MCF 10A (cell line): Measurements from ENCODE around the gene EFCC1. TPM values are rescaled to one million over a fixed set of nuclear protein-coding genes. Genes with fewer than 3 reads are reported as not detected.
"Not testable (repeated sequence)": the region's sequence is repeated elsewhere in the genome, so short reads cannot be mapped to it uniquely, and the experiment has no call there.

Experiments
- BruUV-seq: library from RNA; stranded (reverse); fragments of 400-500 nt; replicated peaks from 2 replicates; lab custom pipeline; 2021; lab: Mats Ljungman, UMichigan
- CTCF ChIA-PET: fragments of 300-600 bp; sonication (Branson Sonifier 250); formaldehyde crosslinking; extraction: SDS; loops from one replicate; lab custom pipeline; 2021; ENCODE audit warnings: antibody characterized with exemption, inconsistent platforms; lab: Yijun Ruan, JAX
- POLR2A ChIA-PET: fragments of 300-600, 350-650 bp; sonication (Branson Sonifier 250); formaldehyde crosslinking; extraction: SDS; loops from one replicate; lab custom pipeline; 2020; ENCODE audit warnings: antibody characterized with exemption, inconsistent platforms; lab: Yijun Ruan, JAX
- DNase-seq: peaks from one replicate; pipeline ENCODE4 v3.0.0-alpha.2; 2018; ENCODE audit not compliant: unreplicated experiment
- H3K27ac Mint-ChIP-seq: one replicate; pipeline ENCODE4 v1.8.0; 2022; ENCODE audit warnings: mild to moderate bottlenecking, low read depth, mixed read lengths; ENCODE audit not compliant: unreplicated experiment
- H3K27me3 Mint-ChIP-seq: one replicate; pipeline ENCODE4 v1.8.0; 2022; ENCODE audit warnings: mixed read lengths; ENCODE audit not compliant: insufficient read depth, unreplicated experiment
- H3K36me3 Mint-ChIP-seq: one replicate; pipeline ENCODE4 v1.8.0; 2022; ENCODE audit warnings: mild to moderate bottlenecking, moderate library complexity, mixed read lengths; ENCODE audit not compliant: insufficient read depth, unreplicated experiment
- H3K4me1 Mint-ChIP-seq: one replicate; pipeline ENCODE4 v1.8.0; 2022; ENCODE audit warnings: mixed read lengths; ENCODE audit not compliant: insufficient read depth, unreplicated experiment
- H3K4me3 Mint-ChIP-seq: one replicate; pipeline ENCODE4 v1.8.0; 2022; ENCODE audit warnings: mild to moderate bottlenecking, moderate library complexity, mixed read lengths; ENCODE audit not compliant: unreplicated experiment
- H3K9me3 Mint-ChIP-seq: one replicate; pipeline ENCODE4 v1.8.0; 2022; ENCODE audit warnings: mixed read lengths; ENCODE audit not compliant: unreplicated experiment
- CTCF ChIP-seq: fragments of 200-600 bp; IDR thresholded peaks from one replicate; pipeline ENCODE4 v1.8.0; 2022; ENCODE audit warnings: antibody characterized with exemption, mild to moderate bottlenecking; ENCODE audit not compliant: unreplicated experiment
- intact Hi-C: fragments of 100-400 bp; cut with micrococcal nuclease; formaldehyde crosslinking; loops from 2 replicates; pipeline ENCODE4 v1.14.1; 2022
- total RNA-seq: library from RNA; stranded (reverse); gene quantifications from 2 replicates; pipeline ENCODE4 v1.2.3, GENCODE V29; 2022

The EFCC1 gene
- total RNA-seq, 1 experiment from 2014 or later = not detected

GRCh38 chr3:129068291-129068886, 67.3 kb downstream of the EFCC1 start:
- intact Hi-C loops = no loop called here
- CTCF ChIA-PET = interaction anchor here (0.6 to 2.8 kb wide), 4 partner anchors 15 to 98 kb away, joined by 3 to 25 read pairs (median 4); no protein-coding TSS in a partner anchor

GRCh38 chr3:129069313-129070085, 68.4 kb downstream of the EFCC1 start:
- H3K9me3 Mint-ChIP-seq, BruUV-seq, H3K4me3 Mint-ChIP-seq, H3K27me3 Mint-ChIP-seq, H3K4me1 Mint-ChIP-seq, H3K36me3 Mint-ChIP-seq, H3K27ac Mint-ChIP-seq, DNase-seq, POLR2A ChIA-PET, intact Hi-C loops: not testable (repeated sequence)
- CTCF ChIA-PET = interaction anchor here (0.7 to 1.0 kb wide), 4 partner anchors 16 to 99 kb away, joined by 3 to 5 read pairs (median 4); no protein-coding TSS in a partner anchor

More at GRCh38 chr3:129068291-129068886, 67.3 kb downstream of the EFCC1 start:
- no peak for DNase-seq
- Mint-ChIP-seq H3K27ac (no peak overlapping the region), H3K27me3 (no peaks in the 10 kb centered on the region), H3K4me1 (no peaks in the 10 kb centered on the region), H3K9me3 (no peaks in the 10 kb centered on the region), H3K4me3 (no peak overlapping the region), H3K36me3 (no peaks in the 10 kb centered on the region)
- BruUV-seq = no TSS peak
- TF ChIP-seq CTCF = no peak
- POLR2A ChIA-PET = interaction anchor here (1.6 kb wide), 1 partner anchor 15 kb away, joined by 3 read pairs; no protein-coding TSS in a partner anchor

GRCh38 chr3:129070086-129070885, 69.2 kb downstream of the EFCC1 start:
- no peaks in the 10 kb centered on the region for H3K36me3 Mint-ChIP-seq
- TF ChIP-seq CTCF = no peak
- H3K4me3 Mint-ChIP-seq = no peak overlapping the region
- no peak for DNase-seq
- POLR2A ChIA-PET = interaction anchor here (0.9 kb wide), 1 partner anchor 17 kb away, joined by 3 read pairs; no protein-coding TSS in a partner anchor
- H3K9me3 Mint-ChIP-seq = no peaks in the 10 kb centered on the region
- no peaks in the 10 kb centered on the region for H3K27me3 Mint-ChIP-seq
- no TSS peak for BruUV-seq
- no peaks in the 10 kb centered on the region for H3K4me1 Mint-ChIP-seq
- CTCF ChIA-PET = interaction anchor here (0.6 to 1.0 kb wide), 3 partner anchors 17 to 23 kb away, joined by 4 to 5 read pairs (median 4); no protein-coding TSS in a partner anchor
- H3K27ac Mint-ChIP-seq = no peak overlapping the region
- intact Hi-C loops = no loop called here

- BruUV-seq = no TSS peak
- POLR2A ChIA-PET = no interaction called here
- no peaks in the 10 kb centered on the region for H3K27me3 Mint-ChIP-seq
- TF ChIP-seq CTCF = no peak
- DNase-seq = no peak
- no peaks in the 10 kb centered on the region for H3K4me1 Mint-ChIP-seq
- intact Hi-C loops = no loop called here
- H3K27ac Mint-ChIP-seq = no peak overlapping the region
- CTCF ChIA-PET = interaction anchor here (0.7 kb wide), 1 partner anchor 8 kb away, joined by 4 read pairs; no protein-coding TSS in a partner anchor
- H3K9me3 Mint-ChIP-seq = no peaks in the 10 kb centered on the region
- no peaks in the 10 kb centered on the region for H3K36me3 Mint-ChIP-seq
- H3K4me3 Mint-ChIP-seq = no peak overlapping the region
Measured at GRCh38 chr3:129077222-129077621, 76.1 kb downstream of the EFCC1 start.
